Measurements from ENCODE around the gene RALGDS.

DNA sequence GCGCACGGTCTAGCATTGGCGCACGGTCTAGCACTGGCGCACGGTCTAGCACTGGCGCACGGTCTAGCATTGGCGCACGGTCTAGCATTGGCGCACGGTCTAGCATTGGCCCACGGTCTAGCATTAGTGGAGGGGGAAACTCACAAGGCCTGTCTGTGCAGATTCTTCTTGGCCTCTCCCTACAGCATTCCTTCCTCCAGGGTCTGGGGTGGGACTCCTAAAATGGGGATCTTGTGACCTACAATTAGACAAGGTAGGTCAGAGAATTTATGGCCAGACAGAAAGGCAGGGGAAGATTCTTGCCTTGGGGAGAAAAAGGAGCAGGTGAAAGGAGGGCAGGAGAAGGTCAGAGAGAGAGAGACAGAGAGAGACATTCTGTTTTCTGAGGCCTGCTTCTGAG, 48.1 kb upstream of the RALGDS start:
- TF ChIP-seq RFX5 (IDR thresholded peaks at IDR 0.05; ENCODE audit: low read depth, low read length) (no peak), NR2F6 (CRISPR knock-in tag; IDR thresholded peaks at IDR 0.05) (no peak)
- TF ChIP-seq, protein P1, sequence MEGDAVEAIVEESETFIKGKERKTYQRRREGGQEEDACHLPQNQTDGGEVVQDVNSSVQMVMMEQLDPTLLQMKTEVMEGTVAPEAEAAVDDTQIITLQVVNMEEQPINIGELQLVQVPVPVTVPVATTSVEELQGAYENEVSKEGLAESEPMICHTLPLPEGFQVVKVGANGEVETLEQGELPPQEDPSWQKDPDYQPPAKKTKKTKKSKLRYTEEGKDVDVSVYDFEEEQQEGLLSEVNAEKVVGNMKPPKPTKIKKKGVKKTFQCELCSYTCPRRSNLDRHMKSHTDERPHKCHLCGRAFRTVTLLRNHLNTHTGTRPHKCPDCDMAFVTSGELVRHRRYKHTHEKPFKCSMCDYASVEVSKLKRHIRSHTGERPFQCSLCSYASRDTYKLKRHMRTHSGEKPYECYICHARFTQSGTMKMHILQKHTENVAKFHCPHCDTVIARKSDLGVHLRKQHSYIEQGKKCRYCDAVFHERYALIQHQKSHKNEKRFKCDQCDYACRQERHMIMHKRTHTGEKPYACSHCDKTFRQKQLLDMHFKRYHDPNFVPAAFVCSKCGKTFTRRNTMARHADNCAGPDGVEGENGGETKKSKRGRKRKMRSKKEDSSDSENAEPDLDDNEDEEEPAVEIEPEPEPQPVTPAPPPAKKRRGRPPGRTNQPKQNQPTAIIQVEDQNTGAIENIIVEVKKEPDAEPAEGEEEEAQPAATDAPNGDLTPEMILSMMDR (IDR thresholded peaks at IDR 0.05 in 2 of 3, conservative IDR thresholded peaks at IDR 0.05 in 1 of 3; ENCODE audit: insufficient read depth in 2 of 3, low read depth in 1 of 3, low read length in 3 of 3) = no peak
